GM21619 (cell line): ENCODE data around the gene RTN1.
A peak's percentile ranks its signal among the peaks of the same experiment; 100 is the strongest.

Experiments
- ATAC-seq: cut with Tn5 transposase; IDR thresholded peaks from one replicate; pipeline ENCODE4 v1.9.1; 2021; ENCODE audit not compliant: unreplicated experiment

RTN1 gene

GRCh38 chr14:59632381-59632780, 238.2 kb downstream of the RTN1 start:
- peak; percentile 54 for ATAC-seq

GRCh38 chr14:59631237-59631636, 239.3 kb downstream of the RTN1 start:
- no peak for ATAC-seq

- no peak for ATAC-seq
Measured at GRCh38 chr14:59630288-59630963, 240.2 kb downstream of the RTN1 start.

- no peak for ATAC-seq
Measured at GRCh38 chr14:59629444-59630287, 240.9 kb downstream of the RTN1 start.

GRCh38 chr14:59627011-59627520, 243.5 kb downstream of the RTN1 start:
- ATAC-seq, result no peak

GRCh38 chr14:59622631-59623030, 247.9 kb downstream of the RTN1 start:
- ATAC-seq, result no peak

- no peak for ATAC-seq
Measured at GRCh38 chr14:59619061-59619460, 251.5 kb downstream of the RTN1 start.

GRCh38 chr14:59601056-59601455, 269.5 kb downstream of the RTN1 start:
- ATAC-seq, result no peak

GRCh38 chr14:59600211-59600945, 270.2 kb downstream of the RTN1 start:
- ATAC-seq, result no peak

GRCh38 chr14:59595071-59595470, 275.5 kb downstream of the RTN1 start:
- no peak for ATAC-seq

- no peak for ATAC-seq
Measured at GRCh38 chr14:59591641-59592370, 278.8 kb downstream of the RTN1 start.

GRCh38 chr14:59588101-59588500, 282.5 kb downstream of the RTN1 start:
- ATAC-seq, result no peak

- no peak for ATAC-seq
Measured at GRCh38 chr14:59585891-59586554, 284.6 kb downstream of the RTN1 start.

GRCh38 chr14:59583755-59584154, 286.8 kb downstream of the RTN1 start:
- ATAC-seq, result no peak

GRCh38 chr14:59582845-59583509, 287.6 kb downstream of the RTN1 start:
- no peak for ATAC-seq

GRCh38 chr14:59582161-59582560, 288.4 kb downstream of the RTN1 start:
- no peak for ATAC-seq

- no peak for ATAC-seq
Measured at GRCh38 chr14:59580911-59581310, 289.7 kb downstream of the RTN1 start.

- peak; percentile 98 for ATAC-seq
Measured at GRCh38 chr14:59576332-59577294, 294.0 kb downstream of the RTN1 start, which contains the start of gene CCDC175. CCDC175 (minus strand) TSS chr14:59576812; CDS start chr14:59576775, 37 bp downstream.
